SH-SY5Y (cell line): Measurements from ENCODE around the gene KANK3.

ENCODE experiments used
- GATA2 ChIP-seq: IDR thresholded peaks from 2 replicates; pipeline ENCODE4 v1.6.1; 2011; ENCODE audit warnings: mild to moderate bottlenecking, low read depth, low read length
- GATA3 ChIP-seq: IDR thresholded peaks from 2 replicates; pipeline ENCODE4 v1.6.1; 2011; ENCODE audit warnings: low read depth, mild to moderate bottlenecking, low read length, moderate library complexity

KANK3 gene

GRCh38 chr19:8307965-8308866 is 34.8 kb downstream of the KANK3 start, which contains the start of gene CD320:
CD320 (minus strand) TSS chr19:8308358; CDS start chr19:8308290, 68 bp downstream.
- no peak for TF ChIP-seq GATA2
- no peak for TF ChIP-seq GATA3

GRCh38 chr19:8307400-8307964 is 35.6 kb downstream of the KANK3 start:
- TF ChIP-seq GATA2 (no peak), GATA3 (no peak)

DNA sequence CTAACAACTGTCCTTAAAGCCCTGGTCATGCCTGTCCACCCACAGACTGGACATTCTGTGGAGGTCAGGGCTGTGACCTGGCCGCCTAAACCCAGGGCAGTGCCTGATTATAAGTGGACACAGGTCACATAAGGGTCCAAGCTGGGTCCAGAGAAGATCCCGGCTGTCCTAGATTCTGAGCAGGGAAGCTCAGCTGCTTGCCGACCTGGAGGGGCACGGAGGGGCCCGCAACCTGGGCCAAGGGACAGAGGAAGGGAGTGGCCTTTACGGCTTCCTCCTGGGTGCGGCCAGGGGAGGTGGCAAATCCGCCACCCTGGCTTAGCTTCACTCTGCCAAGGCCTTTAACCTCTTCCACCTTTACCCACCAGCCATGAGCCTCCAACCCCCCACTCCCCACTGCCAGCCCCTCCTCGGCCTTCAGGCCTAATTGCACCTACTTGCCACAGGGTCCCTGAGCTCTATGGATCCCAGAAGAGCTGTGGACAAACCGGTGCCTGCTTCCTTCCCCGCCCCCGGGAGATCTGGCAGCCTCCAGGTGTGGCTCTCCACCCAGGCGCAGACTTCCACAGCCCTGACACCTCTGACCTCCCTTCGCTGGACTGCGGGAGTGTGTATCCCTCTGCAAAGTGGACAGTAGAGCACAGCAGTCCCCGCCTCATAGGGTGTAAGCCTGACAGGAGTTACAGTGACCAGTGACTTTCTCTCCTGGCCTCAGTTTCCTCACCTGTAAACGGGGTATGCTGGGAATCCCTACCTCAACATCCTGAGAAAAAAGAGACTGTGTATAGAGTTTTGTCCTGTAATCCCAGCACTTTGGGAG is 36.6 kb downstream of the KANK3 start:
- TF ChIP-seq GATA2, result no peak
- no peak for TF ChIP-seq GATA3

DNA sequence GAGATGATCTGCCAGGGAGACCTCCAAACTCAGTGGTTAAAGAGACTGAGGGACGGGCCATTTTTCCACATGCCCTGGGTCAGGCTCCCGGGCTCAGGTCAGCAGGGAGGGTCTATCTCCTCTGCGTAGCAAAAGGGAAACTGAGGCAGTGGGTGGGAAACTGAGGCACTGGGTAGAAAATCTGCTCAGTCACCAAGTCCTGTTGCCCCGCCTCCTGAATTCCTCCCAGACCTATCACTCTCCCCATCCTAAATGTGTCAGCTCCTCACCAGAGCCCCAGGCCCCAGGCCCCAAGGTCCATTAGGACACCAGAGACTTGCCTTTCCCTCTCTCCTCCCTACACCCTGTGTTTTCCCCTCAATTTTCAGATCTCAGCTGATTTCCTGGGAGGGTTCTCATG is 37.3 kb downstream of the KANK3 start:
- TF ChIP-seq GATA2, result no peak
- TF ChIP-seq GATA3, result no peak

DNA sequence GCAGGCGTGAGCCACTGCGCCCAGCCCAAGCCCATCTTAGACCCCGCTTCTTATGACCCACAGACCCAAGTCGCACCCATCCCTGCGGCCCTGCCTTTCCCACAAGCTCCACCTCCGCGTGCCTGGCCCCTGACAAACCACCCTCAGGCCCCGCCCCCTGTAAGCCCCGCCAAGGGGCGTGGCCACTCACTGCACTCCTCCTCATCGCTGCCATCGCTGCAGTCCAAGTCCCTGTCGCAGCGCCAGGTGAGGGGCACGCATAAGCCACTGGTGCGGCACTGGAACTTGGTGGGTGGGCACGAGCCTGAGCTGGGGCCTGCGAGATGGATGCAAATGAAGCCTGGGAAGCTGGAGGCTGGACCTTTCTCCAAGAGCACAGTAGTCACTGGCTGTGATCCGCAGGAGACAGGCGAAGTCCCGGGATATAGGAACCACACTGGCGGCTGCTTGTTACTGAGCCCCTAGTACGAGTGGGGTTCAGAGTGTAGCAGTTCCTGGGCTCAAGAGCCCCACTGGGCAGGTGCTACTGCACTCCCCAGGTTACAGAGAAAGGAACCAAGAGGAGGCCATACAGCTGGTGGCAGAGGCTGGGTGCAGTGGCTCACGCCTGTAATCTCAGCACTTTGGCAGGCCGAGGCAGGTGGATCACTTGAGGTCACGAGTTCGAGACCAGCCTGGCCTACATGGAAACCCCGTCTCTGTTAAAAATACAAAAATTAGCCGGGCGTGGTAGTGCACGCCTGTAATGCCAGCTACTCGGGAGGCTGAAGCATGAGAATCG is 38.0 kb downstream of the KANK3 start:
- TF ChIP-seq GATA3 (no peak), GATA2 (no peak)

GRCh38 chr19:8302734-8303133 is 40.3 kb downstream of the KANK3 start:
- TF ChIP-seq GATA3 (no peak), GATA2 (no peak)

GRCh38 chr19:8302357-8302691 is 40.7 kb downstream of the KANK3 start:
- TF ChIP-seq GATA3 (no peak), GATA2 (no peak)
